ENCODE data around the gene CA10. TPM values are rescaled to one million over a fixed set of nuclear protein-coding genes. Genes with fewer than 3 reads are reported as not detected.

The CA10 gene
- total RNA-seq, 2 donors from 2014 or later, result not detected

DNA sequence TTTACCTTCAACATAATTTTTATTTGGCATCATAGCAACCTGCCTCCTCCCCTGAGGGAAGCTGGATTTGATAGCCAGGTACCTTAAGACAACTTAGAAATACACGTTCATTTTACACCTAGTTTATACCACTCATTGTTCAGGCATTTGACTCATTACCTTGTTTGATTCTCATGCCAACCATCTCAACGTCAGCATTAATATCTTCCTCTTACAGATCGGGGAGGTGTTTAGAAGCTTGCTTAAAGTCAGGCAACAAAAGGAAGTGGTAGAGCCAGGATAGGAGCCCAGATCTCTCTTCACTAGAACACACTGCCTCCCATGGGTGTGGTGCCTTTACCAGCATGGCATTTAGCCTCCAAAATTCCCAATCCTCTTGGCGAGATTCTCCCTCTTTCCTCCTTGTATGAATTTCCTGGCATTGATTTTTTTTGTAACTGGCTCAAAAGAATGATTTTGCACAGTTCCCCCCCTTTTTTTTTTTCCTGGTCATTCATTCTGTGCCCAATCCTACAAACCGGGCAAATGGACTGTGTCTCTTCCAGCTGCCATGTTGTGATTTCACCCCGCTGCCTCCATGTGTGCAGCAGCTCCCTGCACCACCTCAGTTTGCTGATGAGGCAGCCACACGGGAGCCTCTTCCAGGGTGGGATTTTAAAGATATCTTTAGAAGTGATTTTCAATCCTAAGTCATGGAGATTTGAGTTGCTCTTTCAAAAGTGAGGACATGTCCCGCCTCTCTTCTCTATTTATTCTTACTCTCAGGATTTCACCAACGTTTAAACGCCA lies 514.6 kb downstream of the CA10 start:
- no peak for ATAC-seq (ENCODE audit: insufficient number of reproducible peaks, low FRiP score, low read depth)
- H3K27me3 ChIP-seq (replicated peaks; ENCODE audit: insufficient read depth), result no peaks in the 10 kb centered on the region
- DNase-seq (ENCODE audit: low spot score), result no peak

DNA sequence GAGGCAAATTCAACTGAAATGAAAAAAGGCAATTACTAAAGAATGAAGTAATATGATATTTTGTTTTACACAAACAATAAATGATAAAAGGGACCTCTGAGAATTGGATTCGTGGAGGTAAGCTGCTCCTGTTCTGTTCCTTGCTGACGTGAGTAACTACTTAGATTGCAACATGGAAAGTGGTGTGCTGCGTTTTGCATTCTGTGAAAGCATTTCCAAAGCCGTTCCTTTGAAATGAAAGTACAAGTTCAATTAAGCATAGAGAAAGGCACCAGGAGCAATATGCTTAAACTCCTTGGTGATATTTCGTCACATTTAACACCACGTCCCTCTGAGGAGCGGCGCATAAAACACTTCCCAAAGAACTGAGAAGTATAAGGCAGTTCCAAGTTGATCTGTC lies 516.5 kb downstream of the CA10 start:
- no peak overlapping the region for H3K27ac ChIP-seq
- H3K4me1 ChIP-seq (ENCODE audit: control insufficient read depth in 1 of 2, low read depth in 2 of 2), result no peaks in the 10 kb centered on the region
- H3K4me3 ChIP-seq, result no peak overlapping the region
- ATAC-seq (ENCODE audit: insufficient number of reproducible peaks, low FRiP score, low read depth) (no peak), DNase-seq (ENCODE audit: low spot score) (no peak)
- no peaks in the 10 kb centered on the region for H3K9me3 ChIP-seq
- TF ChIP-seq, protein P1, sequence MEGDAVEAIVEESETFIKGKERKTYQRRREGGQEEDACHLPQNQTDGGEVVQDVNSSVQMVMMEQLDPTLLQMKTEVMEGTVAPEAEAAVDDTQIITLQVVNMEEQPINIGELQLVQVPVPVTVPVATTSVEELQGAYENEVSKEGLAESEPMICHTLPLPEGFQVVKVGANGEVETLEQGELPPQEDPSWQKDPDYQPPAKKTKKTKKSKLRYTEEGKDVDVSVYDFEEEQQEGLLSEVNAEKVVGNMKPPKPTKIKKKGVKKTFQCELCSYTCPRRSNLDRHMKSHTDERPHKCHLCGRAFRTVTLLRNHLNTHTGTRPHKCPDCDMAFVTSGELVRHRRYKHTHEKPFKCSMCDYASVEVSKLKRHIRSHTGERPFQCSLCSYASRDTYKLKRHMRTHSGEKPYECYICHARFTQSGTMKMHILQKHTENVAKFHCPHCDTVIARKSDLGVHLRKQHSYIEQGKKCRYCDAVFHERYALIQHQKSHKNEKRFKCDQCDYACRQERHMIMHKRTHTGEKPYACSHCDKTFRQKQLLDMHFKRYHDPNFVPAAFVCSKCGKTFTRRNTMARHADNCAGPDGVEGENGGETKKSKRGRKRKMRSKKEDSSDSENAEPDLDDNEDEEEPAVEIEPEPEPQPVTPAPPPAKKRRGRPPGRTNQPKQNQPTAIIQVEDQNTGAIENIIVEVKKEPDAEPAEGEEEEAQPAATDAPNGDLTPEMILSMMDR (IDR thresholded peaks at IDR 0.05), result no peak
- no peaks in the 10 kb centered on the region for H3K36me3 ChIP-seq
- H3K27me3 ChIP-seq (replicated peaks; ENCODE audit: insufficient read depth), result no peaks in the 10 kb centered on the region

More for the DNA sequence above, 514.6 kb downstream of the CA10 start:
- Histone ChIP-seq H3K9me3 (no peaks in the 10 kb centered on the region), H3K4me3 (no peak overlapping the region), H3K36me3 (no peaks in the 10 kb centered on the region), H3K27ac (no peak overlapping the region), H3K4me1 (ENCODE audit: control insufficient read depth in 1 of 2, low read depth in 2 of 2) (no peaks in the 10 kb centered on the region)
- TF ChIP-seq, protein P1 (IDR thresholded peaks at IDR 0.05), result no peak

DNA sequence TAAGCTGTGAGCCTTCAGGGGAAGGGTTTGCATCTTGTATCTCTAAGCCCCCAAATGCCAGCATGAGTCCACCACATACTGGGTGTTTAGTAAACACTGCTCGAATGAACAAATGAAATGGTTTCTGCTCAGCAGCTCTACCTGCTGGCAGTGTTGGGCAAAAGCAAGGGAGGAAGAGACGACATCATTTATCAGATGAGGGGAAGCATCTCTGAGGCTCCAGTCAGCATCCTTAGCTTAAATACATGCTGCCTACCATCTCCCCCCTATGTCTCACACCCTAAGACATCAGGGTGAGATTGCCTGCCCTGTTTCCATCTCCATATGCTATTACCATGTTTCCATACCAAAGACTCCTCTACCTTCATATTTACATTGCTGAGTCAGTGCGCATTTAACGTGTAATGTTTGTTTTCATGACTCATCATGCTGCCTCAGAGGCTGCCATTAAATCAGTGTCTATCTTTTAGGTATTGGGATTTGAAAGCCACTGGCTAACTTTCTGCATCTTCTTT lies 518.3 kb downstream of the CA10 start:
- Histone ChIP-seq H3K27me3 (replicated peaks; ENCODE audit: insufficient read depth) (no peaks in the 10 kb centered on the region), H3K4me3 (no peak overlapping the region), H3K36me3 (no peaks in the 10 kb centered on the region), H3K4me1 (ENCODE audit: control insufficient read depth in 1 of 2, low read depth in 2 of 2) (no peaks in the 10 kb centered on the region), H3K27ac (no peak overlapping the region), H3K9me3 (no peaks in the 10 kb centered on the region)
- DNase-seq (ENCODE audit: low spot score), result no peak
- no peak for ATAC-seq (ENCODE audit: insufficient number of reproducible peaks, low FRiP score, low read depth)
- TF ChIP-seq, protein P1 (IDR thresholded peaks at IDR 0.05), result no peak

DNA sequence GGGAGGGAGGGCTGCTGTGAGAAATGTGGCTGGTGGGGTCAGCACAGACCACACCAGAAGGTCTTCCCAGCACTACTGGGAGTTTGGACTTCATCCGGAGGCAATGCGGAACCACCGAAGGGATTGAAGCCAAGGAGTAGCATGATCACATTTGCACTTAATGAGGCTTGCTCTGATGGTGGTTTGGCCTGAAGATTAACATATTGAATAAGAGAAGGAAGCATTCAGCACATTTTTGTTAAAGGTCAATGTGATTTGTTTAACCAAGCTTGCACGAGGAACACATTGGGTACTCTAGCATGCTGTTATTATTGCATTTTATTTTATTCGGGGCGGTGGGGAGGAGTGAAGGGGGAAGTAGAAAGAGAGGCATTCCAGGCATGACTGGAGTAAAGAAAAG lies 519.5 kb downstream of the CA10 start:
- ATAC-seq (ENCODE audit: insufficient number of reproducible peaks, low FRiP score, low read depth) (no peak), DNase-seq (ENCODE audit: low spot score) (no peak)
- no peaks in the 10 kb centered on the region for H3K27me3 ChIP-seq (replicated peaks; ENCODE audit: insufficient read depth)
- no peak overlapping the region for H3K4me3 ChIP-seq
- TF ChIP-seq, protein P1 (IDR thresholded peaks at IDR 0.05), result no peak
- H3K4me1 ChIP-seq (ENCODE audit: control insufficient read depth in 1 of 2, low read depth in 2 of 2), result no peaks in the 10 kb centered on the region
- no peaks in the 10 kb centered on the region for H3K36me3 ChIP-seq
- H3K27ac ChIP-seq, result no peak overlapping the region
- H3K9me3 ChIP-seq, result no peaks in the 10 kb centered on the region

DNA sequence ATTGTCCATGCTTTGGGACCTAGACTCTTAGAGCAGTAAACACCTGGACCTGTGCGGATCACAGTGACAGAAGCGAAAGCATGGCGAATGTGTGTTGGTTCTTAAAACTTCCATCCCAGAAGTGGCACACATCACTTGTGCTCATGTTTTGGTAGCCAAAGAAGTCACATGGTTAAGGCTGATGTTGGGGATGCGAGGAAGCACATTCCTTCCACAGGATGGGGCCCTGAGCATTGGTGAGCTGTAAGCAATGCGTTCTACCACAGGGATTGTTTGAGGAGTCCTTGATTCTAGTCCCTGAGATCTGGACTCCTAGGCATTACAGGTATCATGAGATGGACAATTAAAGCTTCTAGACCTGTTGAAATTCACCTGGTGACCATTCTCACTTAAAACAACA lies 522.2 kb downstream of the CA10 start:
- DNase-seq (ENCODE audit: low spot score), result no peak
- ATAC-seq (ENCODE audit: insufficient number of reproducible peaks, low FRiP score, low read depth), result no peak
- Histone ChIP-seq H3K27me3 (replicated peaks; ENCODE audit: insufficient read depth) (no peaks in the 10 kb centered on the region), H3K9me3 (no peaks in the 10 kb centered on the region), H3K4me3 (no peak overlapping the region), H3K4me1 (ENCODE audit: control insufficient read depth in 1 of 2, low read depth in 2 of 2) (no peaks in the 10 kb centered on the region), H3K27ac (no peak overlapping the region), H3K36me3 (no peaks in the 10 kb centered on the region)
- TF ChIP-seq, protein P1 (IDR thresholded peaks at IDR 0.05), result no peak
